ENCODE results near the gene NKX6-2.

NKX6-2 gene

DNA sequence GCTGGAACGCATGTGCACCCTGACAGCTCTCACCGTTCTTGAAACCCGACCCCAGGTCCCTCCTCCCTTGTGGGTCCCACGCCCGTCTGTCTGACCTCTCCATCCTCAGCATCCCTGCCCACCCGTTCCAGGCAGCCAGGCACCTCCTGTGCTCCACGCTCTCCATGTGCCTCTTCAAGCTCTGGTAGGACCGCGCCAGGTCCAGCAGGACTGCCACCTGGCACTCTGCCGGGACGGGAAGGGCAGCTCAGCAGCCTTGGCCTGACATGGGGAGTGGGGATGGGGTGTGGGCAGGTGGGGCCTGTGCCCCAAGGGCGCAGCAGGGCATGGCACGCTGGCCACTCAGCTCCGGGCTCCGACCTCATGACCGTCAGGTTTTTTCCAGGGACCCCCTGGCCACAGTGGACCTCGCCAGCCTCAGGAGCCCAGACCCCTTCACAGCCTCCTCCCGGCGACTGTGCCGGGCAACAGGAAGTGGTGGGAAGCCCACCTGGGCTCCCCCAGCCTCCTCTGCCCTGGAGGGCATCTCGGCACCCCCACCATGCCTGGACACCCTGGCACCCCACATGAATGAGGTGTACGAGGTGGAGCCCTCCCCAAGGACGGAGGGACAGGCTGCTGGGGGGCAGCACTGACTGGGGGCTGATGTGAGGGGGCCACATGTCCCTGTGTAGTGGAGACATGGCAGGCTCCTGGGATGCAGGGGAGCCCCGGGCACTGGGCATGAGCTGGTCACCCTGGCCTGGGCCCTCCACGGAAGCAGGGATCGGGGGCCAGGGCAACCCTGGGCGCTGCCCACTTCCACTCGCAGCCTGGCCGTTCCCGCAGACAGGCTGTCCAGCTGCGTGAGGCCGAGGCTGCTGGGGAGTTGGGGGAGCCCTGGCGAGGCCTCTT is 25.1 kb upstream of the NKX6-2 start:
- Histone ChIP-seq H3K9me3 (ENCODE audit: insufficient read depth, low read depth, low read length) (no peaks in the 10 kb centered on the region), H3K4me1 (ENCODE audit: insufficient read depth, low read length) (no peaks in the 10 kb centered on the region), H3K4me3 (ENCODE audit: low read length) (no peak overlapping the region), H3K9ac (ENCODE audit: low read depth, low read length) (no peak overlapping the region), H3K27ac (ENCODE audit: low read length) (no peak overlapping the region), H3K36me3 (ENCODE audit: insufficient read depth, low read depth, low read length) (no peaks in the 10 kb centered on the region), H3K27me3 (ENCODE audit: insufficient read depth, low read length) (no peaks in the 10 kb centered on the region)

- Histone ChIP-seq H3K4me1 (ENCODE audit: insufficient read depth, low read length) (no peaks in the 10 kb centered on the region), H3K36me3 (ENCODE audit: insufficient read depth, low read depth, low read length) (no peaks in the 10 kb centered on the region), H3K9ac (ENCODE audit: low read depth, low read length) (no peak overlapping the region), H3K4me3 (ENCODE audit: low read length) (no peak overlapping the region), H3K27me3 (ENCODE audit: insufficient read depth, low read length) (no peaks in the 10 kb centered on the region), H3K27ac (ENCODE audit: low read length) (no peak overlapping the region), H3K9me3 (ENCODE audit: insufficient read depth, low read depth, low read length) (no peaks in the 10 kb centered on the region)
Measured at GRCh38 chr10:132810141-132810806, 24.3 kb upstream of the NKX6-2 start.

DNA sequence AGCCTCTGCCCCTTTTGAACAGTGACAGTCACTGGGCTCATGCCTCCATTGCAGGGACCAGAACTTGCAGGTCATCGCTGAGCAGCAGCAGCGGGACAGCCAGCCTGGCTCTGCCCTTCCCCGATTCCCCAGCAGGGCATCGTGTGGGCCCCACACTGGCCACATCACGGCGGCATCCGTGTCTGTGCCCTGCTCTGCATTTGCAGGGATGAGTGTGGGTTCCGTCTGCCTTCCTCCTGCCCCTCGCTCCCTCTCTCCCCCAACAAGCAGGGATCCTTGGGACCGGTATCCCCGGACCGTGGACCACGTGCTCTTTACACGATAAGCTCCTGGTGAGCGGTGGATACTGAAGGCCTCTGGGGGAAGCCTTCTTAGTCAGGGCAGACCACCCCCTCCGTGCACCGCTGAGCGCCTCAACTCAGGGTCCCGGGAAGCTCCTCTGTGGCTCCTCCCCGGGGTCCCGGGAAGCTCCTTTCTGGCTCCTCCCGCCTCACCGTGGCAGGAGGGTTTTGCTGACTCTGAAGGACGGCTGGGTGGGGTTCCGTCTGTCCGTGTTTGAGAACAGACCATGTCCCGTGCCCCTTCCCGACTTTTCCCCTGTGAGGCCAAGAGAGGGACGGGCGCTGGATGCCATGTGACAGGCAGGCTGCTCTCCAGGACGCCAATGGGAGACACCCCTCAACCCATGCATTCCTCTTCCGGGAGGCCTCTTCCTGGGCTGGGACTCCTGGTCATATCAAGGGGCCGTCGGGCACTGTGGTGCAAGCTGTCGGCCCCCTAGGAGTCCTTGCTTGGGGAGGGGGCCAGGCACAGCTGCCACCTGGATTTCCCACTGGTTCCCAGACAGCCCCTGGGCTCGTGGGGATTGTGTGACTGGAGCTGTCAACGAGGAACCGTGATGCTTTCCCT is 23.5 kb upstream of the NKX6-2 start:
- no peak overlapping the region for H3K4me3 ChIP-seq (ENCODE audit: low read length)
- no peaks in the 10 kb centered on the region for H3K9me3 ChIP-seq (ENCODE audit: insufficient read depth, low read depth, low read length)
- H3K36me3 ChIP-seq (ENCODE audit: insufficient read depth, low read depth, low read length): no peaks in the 10 kb centered on the region
- H3K27ac ChIP-seq (ENCODE audit: low read length): no peak overlapping the region
- no peaks in the 10 kb centered on the region for H3K27me3 ChIP-seq (ENCODE audit: insufficient read depth, low read length)
- no peaks in the 10 kb centered on the region for H3K4me1 ChIP-seq (ENCODE audit: insufficient read depth, low read length)
- H3K9ac ChIP-seq (ENCODE audit: low read depth, low read length): no peak overlapping the region

DNA sequence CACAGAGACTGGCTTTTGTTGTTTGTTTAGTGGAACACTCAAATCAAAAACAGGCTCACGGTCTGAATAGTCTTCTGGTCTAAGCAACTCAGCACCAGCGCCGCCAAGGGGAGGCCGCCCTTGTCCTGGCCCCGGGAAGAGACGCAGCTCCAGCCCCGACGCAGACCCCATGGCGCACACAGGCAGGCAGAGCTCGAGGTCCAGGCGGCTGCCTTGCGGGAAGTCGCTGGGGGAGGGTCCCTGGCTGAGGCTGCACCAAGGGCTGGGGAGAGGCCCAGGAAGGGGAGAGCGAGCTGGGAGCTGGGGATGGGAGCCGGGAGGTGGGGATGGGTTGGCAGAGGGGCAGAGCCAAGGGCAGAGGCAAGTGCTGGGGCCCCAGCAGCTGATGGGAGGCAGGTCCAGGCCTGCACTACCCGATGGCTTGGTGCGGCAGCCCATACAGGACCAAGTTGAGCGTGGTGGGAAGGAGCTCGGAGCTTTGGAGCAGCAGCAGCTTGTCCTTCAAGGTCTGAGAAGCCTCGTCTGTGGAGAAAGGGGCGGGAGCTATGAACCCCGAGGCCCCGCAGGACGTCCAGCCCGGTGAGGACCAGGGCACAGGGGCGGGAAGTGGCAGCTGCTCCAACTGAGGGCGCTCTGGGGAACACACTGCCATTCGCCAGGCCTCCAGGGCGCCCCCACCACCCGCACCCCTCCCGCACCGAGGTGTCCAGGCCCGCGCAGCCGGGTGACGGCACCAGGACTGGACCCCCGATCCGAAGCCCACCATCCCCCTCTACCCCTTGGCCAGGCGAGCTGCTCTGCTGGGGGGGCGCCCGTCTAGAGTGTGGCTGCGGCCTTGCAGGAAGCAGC is 22.7 kb upstream of the NKX6-2 start:
- Histone ChIP-seq H3K27ac (ENCODE audit: low read length) (no peak overlapping the region), H3K9me3 (ENCODE audit: insufficient read depth, low read depth, low read length) (no peaks in the 10 kb centered on the region), H3K4me1 (ENCODE audit: insufficient read depth, low read length) (no peaks in the 10 kb centered on the region), H3K9ac (ENCODE audit: low read depth, low read length) (no peak overlapping the region), H3K36me3 (ENCODE audit: insufficient read depth, low read depth, low read length) (no peaks in the 10 kb centered on the region), H3K27me3 (ENCODE audit: insufficient read depth, low read length) (no peaks in the 10 kb centered on the region), H3K4me3 (ENCODE audit: low read length) (no peak overlapping the region)

DNA sequence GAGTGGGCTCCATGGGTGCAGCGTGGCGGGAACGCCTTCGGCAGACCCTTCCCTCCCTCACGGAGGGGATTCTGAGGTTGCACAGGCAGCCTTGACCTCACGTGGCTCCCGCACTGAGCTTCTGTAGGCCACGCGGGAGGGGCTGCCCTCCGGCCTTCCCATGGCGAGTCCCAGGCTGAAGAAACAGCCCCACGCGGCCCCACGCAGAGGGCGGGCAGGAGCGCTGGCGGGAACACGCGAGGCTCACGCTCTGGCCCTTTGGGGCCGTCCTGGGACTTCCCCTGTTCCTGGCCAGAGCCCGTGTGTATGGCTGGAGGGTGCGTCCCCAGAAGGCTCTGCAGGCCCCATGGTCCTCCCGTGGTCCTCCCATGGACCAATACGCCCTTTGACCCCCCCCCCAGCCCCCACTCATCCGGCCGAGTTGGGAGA is 21.7 kb upstream of the NKX6-2 start:
- H3K27me3 ChIP-seq (ENCODE audit: insufficient read depth, low read length): no peaks in the 10 kb centered on the region
- no peaks in the 10 kb centered on the region for H3K4me1 ChIP-seq (ENCODE audit: insufficient read depth, low read length)
- H3K9me3 ChIP-seq (ENCODE audit: insufficient read depth, low read depth, low read length): no peaks in the 10 kb centered on the region
- H3K36me3 ChIP-seq (ENCODE audit: insufficient read depth, low read depth, low read length): no peaks in the 10 kb centered on the region
- no peak overlapping the region for H3K27ac ChIP-seq (ENCODE audit: low read length)
- no peak overlapping the region for H3K9ac ChIP-seq (ENCODE audit: low read depth, low read length)
- H3K4me3 ChIP-seq (ENCODE audit: low read length): no peak overlapping the region

GRCh38 chr10:132806561-132807003 is 20.6 kb upstream of the NKX6-2 start:
- H3K4me3 ChIP-seq (ENCODE audit: low read length): no peak overlapping the region
- H3K9ac ChIP-seq (ENCODE audit: low read depth, low read length): no peak overlapping the region
- H3K9me3 ChIP-seq (ENCODE audit: insufficient read depth, low read depth, low read length): no peaks in the 10 kb centered on the region
- no peak overlapping the region for H3K27ac ChIP-seq (ENCODE audit: low read length)
- H3K36me3 ChIP-seq (ENCODE audit: insufficient read depth, low read depth, low read length): no peaks in the 10 kb centered on the region
- no peaks in the 10 kb centered on the region for H3K4me1 ChIP-seq (ENCODE audit: insufficient read depth, low read length)
- no peaks in the 10 kb centered on the region for H3K27me3 ChIP-seq (ENCODE audit: insufficient read depth, low read length)

GRCh38 chr10:132806110-132806509 is 20.2 kb upstream of the NKX6-2 start:
- Histone ChIP-seq H3K36me3 (ENCODE audit: insufficient read depth, low read depth, low read length) (no peaks in the 10 kb centered on the region), H3K4me1 (ENCODE audit: insufficient read depth, low read length) (no peaks in the 10 kb centered on the region), H3K27me3 (ENCODE audit: insufficient read depth, low read length) (no peaks in the 10 kb centered on the region), H3K9me3 (ENCODE audit: insufficient read depth, low read depth, low read length) (no peaks in the 10 kb centered on the region), H3K4me3 (ENCODE audit: low read length) (no peak overlapping the region), H3K9ac (ENCODE audit: low read depth, low read length) (no peak overlapping the region), H3K27ac (ENCODE audit: low read length) (no peak overlapping the region)

- Histone ChIP-seq H3K4me3 (ENCODE audit: low read length) (no peak overlapping the region), H3K36me3 (ENCODE audit: insufficient read depth, low read depth, low read length) (no peaks in the 10 kb centered on the region), H3K27ac (ENCODE audit: low read length) (no peak overlapping the region), H3K9ac (ENCODE audit: low read depth, low read length) (no peak overlapping the region), H3K27me3 (ENCODE audit: insufficient read depth, low read length) (no peaks in the 10 kb centered on the region), H3K9me3 (ENCODE audit: insufficient read depth, low read depth, low read length) (no peaks in the 10 kb centered on the region), H3K4me1 (ENCODE audit: insufficient read depth, low read length) (no peaks in the 10 kb centered on the region)
Measured at GRCh38 chr10:132805599-132805998, 19.7 kb upstream of the NKX6-2 start.

DNA sequence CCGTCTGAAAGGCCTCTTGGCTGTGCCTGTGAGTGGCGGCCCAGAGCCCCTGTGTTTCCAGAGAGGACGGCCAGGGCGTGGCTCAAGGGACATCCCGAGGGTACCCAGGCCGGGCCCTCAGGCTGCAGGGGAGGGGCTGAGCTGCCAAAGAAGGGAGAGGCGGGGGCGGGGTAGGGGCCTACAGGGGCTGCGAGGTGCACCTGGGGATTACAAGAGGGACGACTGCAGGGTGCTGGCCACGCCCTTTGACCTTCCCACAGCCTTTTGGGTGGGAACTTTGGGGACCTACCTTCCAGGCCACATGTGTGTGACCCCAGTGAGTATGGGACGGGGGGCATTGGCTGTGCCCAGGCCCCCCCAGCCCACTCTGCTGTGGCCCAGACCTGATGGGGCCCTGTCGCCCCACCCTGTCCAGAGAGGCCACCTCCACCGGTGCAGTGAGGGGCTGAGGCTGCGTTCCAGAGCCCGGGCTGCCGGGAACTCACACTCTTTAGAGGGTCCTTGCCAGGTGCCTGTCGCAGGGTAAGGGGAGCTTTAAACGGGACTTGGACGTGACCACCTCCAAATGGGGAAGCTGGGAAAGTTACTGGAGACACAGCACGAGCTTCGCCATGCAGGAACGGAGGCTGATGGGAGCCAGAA is 19.0 kb upstream of the NKX6-2 start:
- Histone ChIP-seq H3K4me3 (ENCODE audit: low read length) (no peak overlapping the region), H3K9ac (ENCODE audit: low read depth, low read length) (no peak overlapping the region), H3K36me3 (ENCODE audit: insufficient read depth, low read depth, low read length) (no peaks in the 10 kb centered on the region), H3K27me3 (ENCODE audit: insufficient read depth, low read length) (no peaks in the 10 kb centered on the region), H3K9me3 (ENCODE audit: insufficient read depth, low read depth, low read length) (no peaks in the 10 kb centered on the region), H3K27ac (ENCODE audit: low read length) (no peak overlapping the region), H3K4me1 (ENCODE audit: insufficient read depth, low read length) (no peaks in the 10 kb centered on the region)

GRCh38 chr10:132804287-132804686 is 18.3 kb upstream of the NKX6-2 start:
- H3K4me3 ChIP-seq (ENCODE audit: low read length): no peak overlapping the region
- no peaks in the 10 kb centered on the region for H3K27me3 ChIP-seq (ENCODE audit: insufficient read depth, low read length)
- no peak overlapping the region for H3K9ac ChIP-seq (ENCODE audit: low read depth, low read length)
- H3K36me3 ChIP-seq (ENCODE audit: insufficient read depth, low read depth, low read length): no peaks in the 10 kb centered on the region
- no peak overlapping the region for H3K27ac ChIP-seq (ENCODE audit: low read length)
- no peaks in the 10 kb centered on the region for H3K4me1 ChIP-seq (ENCODE audit: insufficient read depth, low read length)
- no peaks in the 10 kb centered on the region for H3K9me3 ChIP-seq (ENCODE audit: insufficient read depth, low read depth, low read length)
